Activated T-cell treated with anti-CD3 and anti-CD28 coated beads, Interleukin-2, amount 50 U/mL, for 48 hours (primary cell): Measurements from ENCODE around the gene ONECUT3.

Source experiments
- DNase-seq, 2 experiments: peaks; one replicate each; pipeline ENCODE4 v3.0.0-alpha.2; 2020

The ONECUT3 gene

GRCh38 chr19:1742989-1743696, 10.2 kb upstream of the ONECUT3 start:
- no peak for DNase-seq

GRCh38 chr19:1744133-1744665, 9.1 kb upstream of the ONECUT3 start:
- DNase-seq: no peak

GRCh38 chr19:1744822-1745563, 8.3 kb upstream of the ONECUT3 start:
- no peak for DNase-seq

DNA sequence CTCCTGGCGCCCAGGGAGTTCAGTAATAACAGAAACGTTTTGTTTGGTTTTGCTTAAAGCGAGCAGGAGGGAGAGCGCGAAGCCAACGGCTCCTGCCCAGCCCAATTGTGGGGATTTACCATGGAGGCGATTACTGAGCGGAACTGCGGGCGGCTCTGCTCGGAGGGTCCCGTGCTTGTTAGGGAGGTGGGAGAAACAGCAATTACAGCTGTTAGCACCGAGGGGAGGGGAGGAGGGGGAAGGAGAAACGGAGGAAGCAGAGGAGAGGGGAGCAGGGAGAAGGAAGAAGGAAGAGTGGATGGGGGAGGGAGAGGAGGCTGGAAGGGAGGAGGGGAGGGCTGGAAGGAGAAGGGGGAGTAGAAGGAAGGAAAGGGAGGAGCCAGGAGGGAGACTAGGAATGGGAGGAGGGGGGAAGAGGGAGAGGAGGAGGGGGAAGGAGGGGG, 7.7 kb upstream of the ONECUT3 start:
- no peak for DNase-seq

DNA sequence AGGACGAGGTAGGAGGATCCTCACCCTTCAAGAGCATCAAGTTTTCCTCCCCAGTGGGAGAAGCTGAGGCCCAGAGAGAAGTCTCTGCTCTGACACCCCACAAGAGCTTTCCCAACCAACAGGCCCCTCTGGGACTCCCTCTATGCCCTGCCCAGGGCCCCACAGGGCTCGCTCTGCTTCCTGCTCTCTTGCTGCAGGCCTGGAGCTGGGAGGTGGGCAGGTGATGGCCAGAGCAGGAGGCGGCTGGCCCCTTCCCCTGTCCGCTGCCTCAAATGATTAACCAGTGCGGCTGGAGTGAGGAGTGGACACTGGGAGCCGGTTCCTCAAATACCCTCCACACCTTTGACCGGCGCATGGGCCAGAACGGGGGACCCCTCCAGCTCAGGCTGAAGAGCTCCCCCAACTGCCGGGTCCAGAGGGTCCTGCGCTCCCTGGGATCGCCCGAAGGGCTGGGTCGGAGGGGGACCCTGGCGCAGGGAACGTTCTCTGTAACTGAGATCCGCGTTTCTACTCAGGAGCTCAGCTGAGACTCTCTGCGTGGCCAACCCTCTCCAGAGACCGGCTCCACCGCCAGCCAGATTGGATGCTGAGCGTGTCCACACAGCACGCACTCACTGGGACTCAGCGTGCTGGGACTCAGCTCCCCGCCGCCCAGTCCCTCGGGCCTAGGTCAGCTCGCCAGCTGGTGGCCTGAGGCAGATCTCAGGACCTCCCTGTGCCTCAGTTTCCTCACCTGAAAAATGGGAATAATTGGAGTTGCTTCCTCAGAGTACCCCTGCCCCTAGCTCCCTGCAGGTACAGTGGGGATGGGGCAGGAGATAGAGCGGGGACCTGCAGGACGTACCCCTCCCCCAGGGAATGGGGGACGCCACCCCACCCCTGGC, 6.7 kb upstream of the ONECUT3 start:
- DNase-seq: peak in 1 of 2 experiments; percentile 28

GRCh38 chr19:1747285-1748114, 5.8 kb upstream of the ONECUT3 start:
- peak in 1 of 2 experiments; percentile 60 for DNase-seq

DNA sequence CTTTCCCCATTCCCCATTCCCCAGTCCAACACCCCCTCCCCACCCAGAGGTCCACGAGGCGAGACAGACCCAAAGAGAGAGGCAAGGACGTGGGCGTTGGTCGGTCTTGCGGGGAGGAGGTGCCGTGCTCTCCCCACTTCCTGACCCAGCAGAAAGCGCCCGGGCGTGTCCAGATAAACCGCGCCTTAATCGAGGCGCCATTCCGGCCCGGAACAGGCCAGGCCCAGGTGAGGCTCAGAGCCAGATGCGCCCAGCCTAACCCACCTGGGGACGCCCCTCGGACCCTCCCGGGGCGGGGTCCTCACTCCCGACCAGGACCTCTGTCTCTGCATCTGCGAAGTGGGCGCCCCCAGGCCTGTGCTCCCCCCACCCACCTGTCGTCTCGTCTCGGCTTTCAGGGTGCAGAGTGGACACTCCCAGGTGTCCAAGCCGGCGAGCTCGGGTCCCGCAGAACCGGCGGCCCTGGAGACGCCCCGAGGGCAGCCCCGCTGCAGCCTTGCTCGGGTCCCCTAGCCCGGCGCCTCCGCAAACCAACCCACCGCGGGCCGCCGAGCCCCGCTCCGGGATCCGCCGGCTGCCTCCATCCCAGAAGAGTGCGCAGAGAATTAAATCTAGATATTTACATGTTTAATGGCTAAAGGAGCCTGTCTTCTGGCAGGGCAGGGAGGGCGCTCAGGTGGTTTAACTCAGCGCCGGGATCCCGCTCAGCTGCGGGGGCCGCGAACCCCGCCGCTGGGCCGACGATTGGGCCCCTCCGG, 5.0 kb upstream of the ONECUT3 start:
- DNase-seq: peak in 1 of 2 experiments; percentile 41

GRCh38 chr19:1748873-1749341, 4.4 kb upstream of the ONECUT3 start:
- DNase-seq: no peak

DNA sequence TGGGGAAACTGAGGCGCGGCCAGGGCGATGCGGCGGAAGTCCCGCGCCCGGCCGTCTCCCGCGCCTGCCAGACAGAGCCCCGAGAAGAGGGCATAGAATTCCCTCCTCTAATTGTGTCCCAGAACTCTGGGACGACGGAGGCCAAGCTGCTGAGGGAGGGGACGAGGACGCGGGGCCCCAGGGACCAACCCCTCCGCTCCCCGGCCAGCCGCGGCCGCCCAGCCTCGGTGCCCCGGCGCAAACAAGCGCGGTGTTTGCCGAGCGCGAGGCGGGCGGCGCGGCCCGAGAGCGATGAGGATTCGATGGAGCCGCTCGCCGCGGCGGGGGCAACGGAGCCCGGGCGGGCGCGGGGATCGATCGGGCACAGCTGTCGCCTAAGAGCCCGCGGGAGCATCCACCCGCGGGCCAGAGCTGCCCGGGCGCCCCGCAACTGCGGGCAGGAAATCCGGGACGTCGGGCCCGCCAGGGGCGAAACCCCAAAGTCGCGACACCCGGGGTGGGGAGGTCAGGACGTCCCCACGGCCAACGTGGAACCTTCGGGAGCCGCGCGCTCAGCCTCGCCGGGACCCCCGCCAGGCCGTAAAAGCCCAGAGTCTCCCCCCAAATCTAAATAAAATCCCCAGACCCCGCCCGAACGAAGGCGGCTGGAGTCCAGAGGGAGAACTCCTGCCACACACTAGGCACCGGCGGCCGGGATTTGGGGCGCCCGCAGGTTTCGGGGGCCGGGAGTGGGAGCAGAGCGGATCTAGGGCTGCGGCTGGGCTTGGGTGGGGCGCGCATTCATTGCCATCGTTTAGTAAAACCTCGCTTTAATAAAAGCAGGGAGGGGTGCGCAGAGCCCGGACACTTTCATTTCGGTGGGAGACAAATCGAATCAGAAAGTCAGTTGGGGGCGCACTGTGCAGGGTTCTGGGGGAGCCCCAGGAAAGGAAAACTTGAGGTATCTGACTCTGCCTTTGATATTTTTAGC, 3.6 kb upstream of the ONECUT3 start:
- DNase-seq: no peak

DNA sequence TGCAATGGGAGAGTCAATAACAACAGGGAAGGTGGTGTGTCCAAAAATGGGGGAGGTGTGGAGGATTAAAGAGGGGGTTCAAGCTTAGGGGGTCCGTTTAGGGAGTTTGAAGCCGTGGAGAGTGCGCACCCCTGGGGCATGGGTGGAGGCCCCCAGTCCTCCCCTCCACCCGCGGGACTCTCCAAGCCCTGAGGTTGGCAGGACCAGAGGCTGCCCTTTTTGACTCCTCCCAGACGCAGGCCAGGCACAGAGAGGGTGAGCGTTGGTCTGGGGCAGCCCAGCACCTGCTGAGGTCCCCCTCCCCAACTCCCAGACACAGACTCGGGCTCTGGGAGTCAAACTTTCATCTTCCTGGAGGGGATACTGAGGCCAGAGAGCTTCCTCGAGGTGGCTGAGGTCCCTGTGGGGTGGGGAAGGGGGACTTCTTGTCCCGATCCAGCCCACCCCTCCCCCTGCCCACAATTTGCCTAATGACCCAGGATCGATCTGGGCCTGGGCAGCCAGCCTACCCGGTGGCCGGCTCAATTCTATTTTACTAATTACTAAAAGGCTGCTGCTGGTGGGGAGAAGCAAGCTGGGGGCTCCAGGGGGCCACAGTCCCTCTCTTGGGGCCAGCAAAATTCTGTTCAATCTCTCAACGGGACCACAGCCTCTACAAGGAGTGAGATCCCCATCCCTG, 2.8 kb upstream of the ONECUT3 start:
- no peak for DNase-seq

DNA sequence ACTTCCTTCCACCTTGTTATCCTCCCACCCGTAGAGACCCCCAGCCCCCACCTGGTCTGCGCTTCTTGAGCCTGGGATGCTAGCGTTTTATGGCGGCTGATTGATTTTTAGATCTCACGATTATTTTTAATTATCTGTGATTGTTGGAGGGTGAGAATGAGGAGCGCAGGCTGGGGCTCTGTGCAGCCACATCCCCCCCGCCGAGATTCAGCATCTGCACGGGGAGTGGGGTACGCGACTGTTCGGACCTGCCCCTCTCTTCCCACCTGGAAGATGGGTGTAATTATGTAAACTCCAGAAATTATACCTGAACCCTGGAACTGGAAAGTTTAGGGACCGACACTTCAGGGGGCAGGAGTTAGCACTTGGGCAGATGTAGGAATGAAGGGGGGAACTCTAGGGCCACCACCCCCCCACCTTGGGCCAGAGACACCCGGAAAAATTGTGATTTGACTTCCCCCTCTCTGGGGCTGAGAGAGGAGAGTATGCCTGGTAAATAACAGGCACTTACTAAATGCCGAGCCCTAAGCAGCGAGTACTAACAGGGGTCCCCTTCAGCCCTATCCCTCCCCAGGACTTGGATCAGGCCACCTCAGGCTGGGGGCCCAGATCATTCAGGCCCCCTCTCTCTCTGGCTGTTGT, 1.8 kb upstream of the ONECUT3 start:
- no peak for DNase-seq

- DNase-seq: no peak
These were observed 1.1 kb upstream of the ONECUT3 start for GRCh38 chr19:1752009-1752756.

DNA sequence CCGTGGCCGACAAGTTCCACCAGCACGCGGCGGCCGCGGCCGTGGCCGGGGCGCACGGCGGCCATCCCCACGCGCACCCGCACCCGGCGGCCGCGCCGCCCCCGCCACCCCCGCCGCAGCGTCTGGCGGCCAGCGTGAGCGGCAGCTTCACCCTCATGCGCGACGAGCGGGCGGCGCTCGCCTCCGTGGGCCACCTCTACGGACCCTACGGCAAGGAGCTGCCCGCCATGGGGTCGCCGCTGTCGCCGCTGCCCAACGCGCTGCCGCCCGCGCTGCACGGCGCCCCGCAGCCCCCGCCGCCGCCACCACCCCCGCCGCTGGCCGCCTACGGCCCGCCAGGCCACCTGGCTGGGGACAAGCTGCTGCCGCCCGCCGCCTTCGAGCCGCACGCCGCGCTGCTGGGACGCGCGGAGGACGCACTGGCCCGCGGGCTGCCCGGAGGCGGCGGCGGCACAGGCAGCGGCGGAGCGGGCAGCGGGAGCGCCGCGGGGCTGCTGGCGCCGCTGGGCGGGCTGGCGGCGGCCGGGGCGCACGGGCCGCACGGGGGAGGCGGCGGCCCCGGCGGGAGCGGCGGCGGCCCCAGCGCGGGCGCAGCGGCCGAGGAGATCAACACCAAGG, 821 bp downstream of the ONECUT3 start:
- peak in 1 of 2 experiments; percentile 28 for DNase-seq

GRCh38 chr19:1754636-1755466, 1.5 kb downstream of the ONECUT3 start:
- peak in 1 of 2 experiments; percentile 52 for DNase-seq

- DNase-seq: no peak
These were observed 2.3 kb downstream of the ONECUT3 start for GRCh38 chr19:1755467-1756171.

DNA sequence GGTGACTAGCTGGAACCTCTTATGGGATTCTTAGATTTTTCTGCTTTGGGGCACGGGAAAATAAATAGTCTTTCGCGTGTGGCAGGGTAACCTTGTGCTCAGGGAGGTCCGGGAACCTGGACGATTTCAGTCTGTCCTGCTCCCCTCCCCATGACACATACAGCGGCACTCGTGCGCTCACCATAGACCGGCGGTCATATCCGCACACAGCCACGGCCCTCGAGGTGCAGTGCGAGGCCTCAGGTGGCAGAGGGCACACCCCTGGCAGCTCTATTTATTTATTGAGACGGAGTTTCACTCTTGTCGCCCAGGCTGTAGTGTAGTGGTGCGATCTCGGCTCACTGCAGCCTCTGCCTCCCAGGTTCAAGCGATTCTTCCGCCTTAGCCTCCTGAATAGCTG, 3.0 kb downstream of the ONECUT3 start:
- DNase-seq: peak in 1 of 2 experiments; percentile 27
